SK-N-SH (cell line): ENCODE measurements around the gene SLCO3A1. TPM values are rescaled to one million over a fixed set of nuclear protein-coding genes. Genes with fewer than 3 reads are reported as not detected.
A peak's percentile ranks its signal among the peaks of the same experiment; 100 is the strongest.

Experiments
- CTCF ChIA-PET: fragments of 300-600, 350-600 bp; formaldehyde crosslinking; extraction: SDS; loops from one replicate; lab custom pipeline; 2021; lab: Yijun Ruan, JAX
- POLR2A ChIA-PET: fragments of 350-600 bp; sonication (Branson Sonifier 250); formaldehyde crosslinking; extraction: SDS; loops from one replicate; lab custom pipeline; 2020; ENCODE audit warnings: antibody characterized with exemption, inconsistent platforms; lab: Yijun Ruan, JAX
- DNase-seq: peaks from one replicate; pipeline ENCODE4 v3.0.0; 2012
- H2AFZ ChIP-seq: fragments of 200-600 bp; sonication (generic); 2 replicates; pipeline ENCODE4 v1.8.1; 2016; ENCODE audit warnings: antibody characterized with exemption, mild to moderate bottlenecking, low read depth
- H3F3A ChIP-seq: fragments of 200-600 bp; sonication (generic); replicated peaks from 2 replicates; pipeline ENCODE3; 2016; ENCODE audit warnings: antibody characterized with exemption, mild to moderate bottlenecking; ENCODE audit not compliant: insufficient read depth
- H3K27ac ChIP-seq, 2 experiments: fragments of 200-500 bp in 1 of 2; fragments of 200-600 bp in 1 of 2; sonication (Bioruptor generic) in 1 of 2; sonication (generic), shearing (Covaris generic) in 1 of 2; 2 replicates each; pipeline versions ENCODE4 v1.5.1 to v1.6.1; 2014 to 2016; ENCODE audit warnings: low read depth in 2 of 2, inconsistent platforms in 1 of 2, low read length in 1 of 2, mild to moderate bottlenecking in 1 of 2, mixed read lengths in 1 of 2
- H3K27me3 ChIP-seq: fragments of 200-600 bp; sonication (generic), shearing (Covaris generic); 2 replicates; pipeline ENCODE4 v1.6.1; 2016; ENCODE audit warnings: mixed run types; ENCODE audit not compliant: insufficient read depth
- H3K36me3 ChIP-seq, 2 experiments: fragments of 200-500 bp in 1 of 2; fragments of 200-600 bp in 1 of 2; sonication (Bioruptor generic) in 1 of 2; sonication (generic) in 1 of 2; replicated peaks in 1 of 2; 2 replicates each; pipeline versions ENCODE3 to v1.5.1; 2014 to 2016; ENCODE audit warnings: low read length in 1 of 2, mild to moderate bottlenecking in 1 of 2; ENCODE audit not compliant: insufficient read depth in 2 of 2, control insufficient read depth in 1 of 2
- H3K4me1 ChIP-seq, 2 experiments: fragments of 200-500 bp in 1 of 2; fragments of 200-600 bp in 1 of 2; sonication (Bioruptor generic) in 1 of 2; sonication (generic), shearing (Covaris generic) in 1 of 2; 2 replicates each; pipeline versions ENCODE4 v1.5.1 to v1.6.1; 2014 to 2016; ENCODE audit warnings: low read depth in 1 of 2, low read length in 1 of 2, mixed run types in 1 of 2; ENCODE audit not compliant: insufficient read depth in 2 of 2, control insufficient read depth in 1 of 2
- H3K4me2 ChIP-seq: fragments of 200-600 bp; sonication (generic), shearing (Covaris generic); 2 replicates; pipeline ENCODE4 v1.6.1; 2017; ENCODE audit warnings: mixed run types
- H3K4me3 ChIP-seq, 2 experiments: fragments of 200-500 bp in 1 of 2; fragments of 200-600 bp in 1 of 2; sonication (Bioruptor generic) in 1 of 2; sonication (generic), shearing (Covaris generic) in 1 of 2; 2 replicates each; pipeline versions ENCODE4 v1.5.1 to v1.8.1; 2014 to 2016; ENCODE audit warnings: low read depth in 2 of 2, inconsistent platforms in 1 of 2, low read length in 1 of 2, mild to moderate bottlenecking in 1 of 2, mixed read lengths in 1 of 2, moderate library complexity in 1 of 2
- H3K79me2 ChIP-seq: fragments of 200-600 bp; sonication (generic); 2 replicates; pipeline ENCODE4 v1.8.1; 2017; ENCODE audit warnings: mild to moderate bottlenecking; ENCODE audit not compliant: insufficient read depth
- H3K9ac ChIP-seq: fragments of 200-600 bp; sonication (generic); 2 replicates; pipeline ENCODE4 v1.6.1; 2017; ENCODE audit warnings: mixed run types
- H3K9me2 ChIP-seq: fragments of 200-600 bp; sonication (generic); 2 replicates; pipeline ENCODE4 v1.6.1; 2017; ENCODE audit warnings: mixed run types
- H3K9me3 ChIP-seq: fragments of 200-600 bp; sonication (generic); 2 replicates; pipeline ENCODE4 v1.6.1; 2017; ENCODE audit warnings: mixed run types, mild to moderate bottlenecking, moderate library complexity
- H4K20me1 ChIP-seq: fragments of 200-600 bp; sonication (generic); 2 replicates; pipeline ENCODE4 v1.6.1; 2017; ENCODE audit warnings: mild to moderate bottlenecking, mixed run types; ENCODE audit not compliant: insufficient read depth
- ELF1 ChIP-seq: IDR thresholded peaks from 2 replicates; pipeline ENCODE4 v1.4.0; 2012
- EZH2phosphoT487 ChIP-seq: fragments of 200-600 bp; sonication (generic); IDR thresholded peaks from 2 replicates; pipeline ENCODE4 v1.6.1; 2017; ENCODE audit warnings: low read depth, mixed run types, mild to moderate bottlenecking, antibody characterized with exemption, moderate library complexity, borderline replicate concordance
- FOXJ3 ChIP-seq: sonication (generic); formaldehyde crosslinking; IDR thresholded peaks from 2 replicates; pipeline ENCODE4 v1.5.1; 2020; ENCODE audit warnings: mild to moderate bottlenecking, missing genetic modification reagents
- GATA2 ChIP-seq: sonication (generic); formaldehyde crosslinking; IDR thresholded peaks from 2 replicates; pipeline ENCODE4 v1.5.0; 2020; ENCODE audit warnings: mild to moderate bottlenecking, missing genetic modification reagents
- IRF3 ChIP-seq: fragments of 150-350 bp; IDR thresholded peaks from 2 replicates; pipeline ENCODE4 v1.6.1; 2016; ENCODE audit warnings: mild to moderate bottlenecking, low read depth, low read length
- JUND ChIP-seq: IDR thresholded peaks from 2 replicates; pipeline ENCODE4 v1.4.0; 2012
- NFIC ChIP-seq: IDR thresholded peaks from 2 replicates; pipeline ENCODE4 v1.4.0; 2012; ENCODE audit warnings: borderline replicate concordance
- POLR2AphosphoS5 ChIP-seq: IDR thresholded peaks from 2 replicates; pipeline ENCODE4 v1.6.1; 2012; ENCODE audit warnings: low read depth, low read length
- RAD21 ChIP-seq: IDR thresholded peaks from 2 replicates; pipeline ENCODE4 v1.6.1; 2012; ENCODE audit warnings: mild to moderate bottlenecking, low read length
- SIN3A ChIP-seq: IDR thresholded peaks from 2 replicates; pipeline ENCODE4 v1.6.1; 2012; ENCODE audit warnings: low read depth, mild to moderate bottlenecking, low read length, moderate library complexity, borderline replicate concordance
- TEAD4 ChIP-seq: IDR thresholded peaks from 2 replicates; pipeline ENCODE4 v1.4.0; 2012; ENCODE audit warnings: mild to moderate bottlenecking, borderline replicate concordance; ENCODE audit not compliant: insufficient read depth
- USF1 ChIP-seq: IDR thresholded peaks from 2 replicates; pipeline ENCODE4 v1.4.0; 2012; ENCODE audit warnings: low read depth, borderline replicate concordance
- USF2 ChIP-seq: fragments of 150-350 bp; IDR thresholded peaks from 2 replicates; pipeline ENCODE4 v1.6.1; 2017; ENCODE audit warnings: antibody characterized with exemption, low read length, low read depth, borderline replicate concordance
- WGBS: methylation state at CpG from one replicate; pipeline ENCODE4 v1.1.6; 2017; ENCODE audit warnings: low lambda C conversion rate; 5-methylcytosine and 5-hydroxymethylcytosine counted together
- polyA plus RNA-seq, 3 experiments: library from polyadenylated mRNA; depleted of rRNA; stranded (reverse); fragments of >200 nt; gene quantifications; 2 replicates each; pipeline ENCODE4 v1.2.3, GENCODE V29; 2012
- TF ChIP-seq, protein P1 (sequence below): fragments of 200-600 bp; sonication (generic); IDR thresholded peaks from 2 replicates; pipeline ENCODE4 v1.6.1; 2017; ENCODE audit warnings: antibody characterized with exemption, mild to moderate bottlenecking, moderate library complexity
- TF ChIP-seq, protein P2 (sequence below): IDR thresholded peaks from 2 replicates; pipeline ENCODE4 v1.6.1; 2012; ENCODE audit warnings: mild to moderate bottlenecking, low read depth, low read length, moderate library complexity

SLCO3A1 gene
- polyA plus RNA-seq, 1 of the 3 experiments (the other 2 are of a cell fraction): 19.7 TPM

- ChIA-PET POLR2A (no interaction called here), CTCF (no interaction called here)
- TF ChIP-seq JUND (no peak), NFIC (no peak), GATA2 (CRISPR knock-in tag) (no peak), SIN3A (no peak), USF1 (no peak), FOXJ3 (CRISPR knock-in tag) (no peak), TEAD4 (no peak), RAD21 (no peak), IRF3 (no peak), POLR2AphosphoS5 (no peak), ELF1 (no peak), USF2 (no peak), EZH2phosphoT487 (no peak)
- TF ChIP-seq, protein P1, sequence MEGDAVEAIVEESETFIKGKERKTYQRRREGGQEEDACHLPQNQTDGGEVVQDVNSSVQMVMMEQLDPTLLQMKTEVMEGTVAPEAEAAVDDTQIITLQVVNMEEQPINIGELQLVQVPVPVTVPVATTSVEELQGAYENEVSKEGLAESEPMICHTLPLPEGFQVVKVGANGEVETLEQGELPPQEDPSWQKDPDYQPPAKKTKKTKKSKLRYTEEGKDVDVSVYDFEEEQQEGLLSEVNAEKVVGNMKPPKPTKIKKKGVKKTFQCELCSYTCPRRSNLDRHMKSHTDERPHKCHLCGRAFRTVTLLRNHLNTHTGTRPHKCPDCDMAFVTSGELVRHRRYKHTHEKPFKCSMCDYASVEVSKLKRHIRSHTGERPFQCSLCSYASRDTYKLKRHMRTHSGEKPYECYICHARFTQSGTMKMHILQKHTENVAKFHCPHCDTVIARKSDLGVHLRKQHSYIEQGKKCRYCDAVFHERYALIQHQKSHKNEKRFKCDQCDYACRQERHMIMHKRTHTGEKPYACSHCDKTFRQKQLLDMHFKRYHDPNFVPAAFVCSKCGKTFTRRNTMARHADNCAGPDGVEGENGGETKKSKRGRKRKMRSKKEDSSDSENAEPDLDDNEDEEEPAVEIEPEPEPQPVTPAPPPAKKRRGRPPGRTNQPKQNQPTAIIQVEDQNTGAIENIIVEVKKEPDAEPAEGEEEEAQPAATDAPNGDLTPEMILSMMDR: no peak
- TF ChIP-seq, protein P2, sequence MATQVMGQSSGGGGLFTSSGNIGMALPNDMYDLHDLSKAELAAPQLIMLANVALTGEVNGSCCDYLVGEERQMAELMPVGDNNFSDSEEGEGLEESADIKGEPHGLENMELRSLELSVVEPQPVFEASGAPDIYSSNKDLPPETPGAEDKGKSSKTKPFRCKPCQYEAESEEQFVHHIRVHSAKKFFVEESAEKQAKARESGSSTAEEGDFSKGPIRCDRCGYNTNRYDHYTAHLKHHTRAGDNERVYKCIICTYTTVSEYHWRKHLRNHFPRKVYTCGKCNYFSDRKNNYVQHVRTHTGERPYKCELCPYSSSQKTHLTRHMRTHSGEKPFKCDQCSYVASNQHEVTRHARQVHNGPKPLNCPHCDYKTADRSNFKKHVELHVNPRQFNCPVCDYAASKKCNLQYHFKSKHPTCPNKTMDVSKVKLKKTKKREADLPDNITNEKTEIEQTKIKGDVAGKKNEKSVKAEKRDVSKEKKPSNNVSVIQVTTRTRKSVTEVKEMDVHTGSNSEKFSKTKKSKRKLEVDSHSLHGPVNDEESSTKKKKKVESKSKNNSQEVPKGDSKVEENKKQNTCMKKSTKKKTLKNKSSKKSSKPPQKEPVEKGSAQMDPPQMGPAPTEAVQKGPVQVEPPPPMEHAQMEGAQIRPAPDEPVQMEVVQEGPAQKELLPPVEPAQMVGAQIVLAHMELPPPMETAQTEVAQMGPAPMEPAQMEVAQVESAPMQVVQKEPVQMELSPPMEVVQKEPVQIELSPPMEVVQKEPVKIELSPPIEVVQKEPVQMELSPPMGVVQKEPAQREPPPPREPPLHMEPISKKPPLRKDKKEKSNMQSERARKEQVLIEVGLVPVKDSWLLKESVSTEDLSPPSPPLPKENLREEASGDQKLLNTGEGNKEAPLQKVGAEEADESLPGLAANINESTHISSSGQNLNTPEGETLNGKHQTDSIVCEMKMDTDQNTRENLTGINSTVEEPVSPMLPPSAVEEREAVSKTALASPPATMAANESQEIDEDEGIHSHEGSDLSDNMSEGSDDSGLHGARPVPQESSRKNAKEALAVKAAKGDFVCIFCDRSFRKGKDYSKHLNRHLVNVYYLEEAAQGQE: no peak
- Histone ChIP-seq H3K9ac (no peak overlapping the region), H3K4me3 (no peak overlapping the region), H3K4me1 (no peaks in the 10 kb centered on the region; a peak in 1 of 4 replicates), H3K27ac (no peak overlapping the region), H2AFZ (no peak overlapping the region), H3K9me3 (no peaks in the 10 kb centered on the region), H3K9me2 (no peaks in the 10 kb centered on the region), H3K4me2 (no peak overlapping the region), H3K79me2 (no peaks in the 10 kb centered on the region), H4K20me1 (no peaks in the 10 kb centered on the region), H3K27me3 (no peaks in the 10 kb centered on the region), H3F3A (no peaks in the 10 kb centered on the region), H3K36me3 (peaks cover 0 to 4% of the 10 kb centered on the region in 2 experiments)
- WGBS: 91% methylated on average over 8 of the region's 8 CpGs
- DNase-seq: peak; percentile 39
These were observed 313.4 kb downstream of the SLCO3A1 start for GRCh38 chr15:92166751-92167405.
